ENCODE results near the gene PPFIBP1.
"Not testable (repeated sequence)": the region's sequence is repeated elsewhere in the genome, so short reads cannot be mapped to it uniquely, and the experiment has no call there.

Gene PPFIBP1

DNA sequence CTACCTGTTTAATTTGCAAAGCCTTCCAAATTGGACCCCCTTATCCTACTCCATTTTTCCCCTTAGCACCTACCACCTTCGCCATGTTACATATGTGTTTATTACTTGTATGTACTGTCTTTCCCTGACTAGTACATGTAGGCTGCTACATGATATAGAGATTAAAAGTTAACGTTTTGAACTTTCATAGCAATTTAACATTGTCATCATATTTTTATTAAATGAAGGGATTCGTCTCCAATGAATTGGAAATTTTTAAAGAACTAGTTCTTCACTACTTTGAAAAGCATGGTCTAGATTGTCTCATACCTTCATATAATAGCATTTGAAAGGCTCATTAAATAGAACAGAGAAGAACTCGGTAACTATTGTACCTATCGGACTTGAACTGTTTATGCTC is 107.4 kb downstream of the PPFIBP1 start:
- no peak for DNase-seq

DNA sequence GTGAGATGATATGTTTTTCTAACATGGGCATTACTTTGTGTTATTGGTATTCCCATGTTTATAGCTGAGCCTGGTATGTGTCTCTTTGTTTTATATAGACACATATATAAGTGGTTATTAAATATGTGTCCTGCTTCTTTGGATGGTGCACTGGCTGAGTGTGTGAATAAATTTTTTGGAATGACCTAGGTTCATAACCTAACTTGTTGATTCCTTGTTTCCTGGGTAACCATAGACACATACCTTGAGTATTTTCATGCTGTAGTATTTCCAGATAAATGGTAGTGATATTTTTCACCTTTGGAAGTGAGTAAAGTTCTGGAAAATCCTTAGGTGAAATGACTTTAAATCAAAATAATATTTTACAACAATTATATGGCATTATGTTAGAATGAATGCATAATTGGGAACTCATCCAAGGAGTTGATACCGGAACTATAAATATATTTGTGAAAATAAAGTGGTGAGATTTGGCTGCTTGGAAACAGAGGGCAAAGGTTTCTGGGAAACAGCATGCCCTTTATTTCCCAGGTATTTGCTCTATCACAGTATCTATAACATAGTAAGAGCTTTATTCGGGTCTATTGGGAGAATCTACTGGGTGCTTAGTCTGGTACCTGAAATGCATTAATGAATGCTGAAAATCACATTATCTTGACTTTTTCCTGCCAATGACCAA is 107.9 kb downstream of the PPFIBP1 start:
- DNase-seq = no peak

DNA sequence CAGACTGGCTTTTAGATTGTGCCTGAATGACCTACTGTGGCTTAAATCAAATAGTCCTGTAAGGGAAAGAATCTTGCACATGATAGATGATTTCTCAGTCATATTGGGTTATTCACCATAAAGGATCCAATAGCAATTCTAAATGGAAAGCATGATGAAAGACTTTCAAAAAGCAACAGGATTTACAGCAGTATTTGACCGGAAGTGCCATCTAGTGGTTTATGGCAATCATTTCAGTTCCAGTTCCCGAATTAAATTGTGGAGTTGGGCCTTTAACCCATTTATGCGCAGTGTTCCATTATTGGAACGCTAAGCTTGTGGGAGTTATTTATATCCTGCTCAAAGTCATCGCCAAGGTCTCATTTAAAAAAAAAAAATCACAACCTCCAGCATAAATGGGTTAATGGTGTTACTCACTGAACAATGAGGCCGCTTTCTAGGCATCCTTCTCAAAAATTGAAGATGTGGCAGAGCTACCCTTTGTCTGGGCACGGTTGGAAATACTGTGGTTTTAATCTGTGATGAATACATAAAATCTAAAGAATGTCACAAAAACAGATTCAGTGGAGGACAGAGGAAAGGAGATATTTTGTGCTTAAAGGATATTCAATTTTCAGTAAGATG is 111.5 kb downstream of the PPFIBP1 start:
- peak; percentile 20 for DNase-seq

DNA sequence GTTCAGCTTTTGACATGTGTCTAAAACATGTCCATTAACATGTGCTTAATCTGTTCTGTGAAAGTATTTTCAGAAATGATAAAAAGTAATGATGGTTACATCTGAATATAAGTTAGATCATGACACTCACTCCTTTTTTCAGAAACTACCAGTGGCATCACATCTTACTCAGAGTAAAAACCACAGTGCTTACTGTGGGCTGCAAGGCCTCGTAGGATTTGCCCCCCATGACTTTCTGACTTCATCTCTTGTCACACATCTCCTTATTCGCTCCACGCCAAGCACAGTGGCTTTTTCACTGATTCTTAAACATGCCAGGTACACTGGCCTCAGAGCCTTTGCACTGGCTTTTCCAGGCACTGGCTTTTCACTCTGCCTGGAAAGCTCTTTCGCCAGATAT is 112.6 kb downstream of the PPFIBP1 start:
- not testable (repeated sequence) for DNase-seq

DNA sequence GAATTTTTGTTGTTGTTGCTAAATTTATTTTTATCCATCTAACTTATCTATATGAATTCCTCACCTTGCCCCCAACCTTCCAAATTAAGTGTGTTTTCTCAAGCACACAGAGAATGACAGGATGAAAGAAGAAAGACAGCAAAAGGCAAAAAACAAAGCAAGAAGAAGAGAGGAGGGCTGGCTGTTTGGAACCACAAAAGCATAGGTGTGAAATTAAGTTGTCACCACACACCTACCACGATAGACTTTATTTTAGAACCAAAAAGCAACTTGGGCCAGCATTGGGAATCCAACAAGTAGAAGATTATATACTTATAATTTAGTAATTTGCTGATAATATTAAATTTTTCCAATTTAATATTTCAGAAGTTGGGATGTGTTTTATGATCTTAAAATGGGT is 113.5 kb downstream of the PPFIBP1 start:
- no peak for DNase-seq

DNA sequence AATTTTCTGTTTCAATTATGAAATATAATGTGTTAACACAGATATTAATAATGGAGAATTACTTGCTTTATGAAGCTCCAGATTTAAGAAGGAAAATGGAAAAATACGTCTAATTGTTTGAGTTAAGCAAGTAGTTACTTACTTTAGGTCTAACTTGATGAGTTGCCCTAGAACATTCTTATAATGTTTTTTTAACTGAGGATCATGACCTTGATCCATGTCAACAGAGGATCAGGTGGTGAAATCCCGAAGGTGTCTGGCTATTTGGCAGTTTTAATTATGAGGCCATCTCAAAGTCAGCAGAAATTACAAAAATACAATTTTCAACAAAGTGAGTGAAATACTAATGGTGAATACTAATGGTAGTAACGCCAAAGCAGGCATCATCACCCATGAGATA is 115.3 kb downstream of the PPFIBP1 start:
- no peak for DNase-seq

DNA sequence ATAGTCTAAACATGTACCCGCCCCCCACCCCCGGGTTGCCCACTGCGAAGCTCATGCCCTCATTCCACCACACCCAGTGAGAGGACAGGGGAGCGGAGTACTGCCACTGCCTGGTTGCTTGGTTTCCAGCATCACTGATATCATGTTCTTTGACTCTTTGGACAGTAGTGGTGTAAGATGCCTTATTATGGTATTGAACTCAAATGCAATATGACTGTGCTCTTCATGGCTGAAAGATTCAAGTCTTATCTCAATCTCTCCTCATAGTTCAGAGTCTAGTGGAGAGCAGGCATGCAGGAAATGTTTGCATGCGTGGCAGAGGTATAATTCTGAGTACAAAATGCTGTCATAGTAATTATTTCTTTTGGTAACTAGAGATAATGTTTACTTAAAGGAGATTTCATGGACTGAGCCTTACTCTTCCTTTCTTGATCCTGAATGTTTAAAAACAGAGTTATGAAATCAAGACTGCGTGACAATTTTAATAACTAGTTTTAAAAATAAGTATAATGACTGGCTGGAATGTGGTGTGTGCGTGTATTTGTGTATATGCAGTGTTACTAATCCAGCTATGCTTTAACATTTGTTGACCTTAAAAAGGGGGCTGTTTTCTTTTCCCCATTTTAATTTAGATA is 116.7 kb downstream of the PPFIBP1 start:
- not testable (repeated sequence) for DNase-seq

DNA sequence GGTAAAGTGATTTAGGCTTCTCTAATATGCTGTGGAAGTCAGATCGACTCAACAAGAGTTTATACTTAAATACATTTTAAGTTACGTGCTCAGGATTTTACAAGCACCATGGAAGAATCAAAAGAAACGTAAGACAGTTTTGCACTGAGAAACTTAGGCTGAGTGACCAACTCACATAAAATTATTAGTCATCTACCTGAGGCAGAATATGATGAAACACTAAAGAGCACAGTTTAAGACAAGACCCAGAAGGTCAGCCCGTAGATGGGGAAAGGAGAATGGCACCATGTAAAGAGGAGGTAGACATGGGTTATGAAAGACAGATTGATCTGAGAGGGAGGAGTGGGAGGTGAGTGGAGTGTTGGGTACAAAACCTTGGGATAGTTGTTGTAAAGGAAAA is 118.4 kb downstream of the PPFIBP1 start:
- DNase-seq = not testable (repeated sequence)

DNA sequence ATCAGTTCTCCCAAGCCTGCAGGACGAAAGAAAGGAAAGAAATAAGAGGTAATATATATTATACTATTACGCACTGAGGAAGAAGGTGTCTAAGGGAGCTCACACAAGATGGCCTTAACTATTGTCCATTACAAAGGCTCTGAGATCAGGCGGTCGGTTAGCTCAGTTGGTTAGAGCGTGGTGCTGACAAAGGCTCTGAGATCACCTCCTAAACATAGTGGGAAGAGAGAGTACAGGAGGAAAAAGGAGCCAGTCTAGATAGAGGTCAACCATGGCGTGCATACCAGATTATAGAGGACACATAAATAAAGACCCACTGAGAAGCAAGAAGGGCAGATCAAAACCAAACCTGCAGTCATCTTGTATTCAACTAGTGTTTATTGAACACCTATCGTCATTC is 118.9 kb downstream of the PPFIBP1 start:
- not testable (repeated sequence) for DNase-seq

DNA sequence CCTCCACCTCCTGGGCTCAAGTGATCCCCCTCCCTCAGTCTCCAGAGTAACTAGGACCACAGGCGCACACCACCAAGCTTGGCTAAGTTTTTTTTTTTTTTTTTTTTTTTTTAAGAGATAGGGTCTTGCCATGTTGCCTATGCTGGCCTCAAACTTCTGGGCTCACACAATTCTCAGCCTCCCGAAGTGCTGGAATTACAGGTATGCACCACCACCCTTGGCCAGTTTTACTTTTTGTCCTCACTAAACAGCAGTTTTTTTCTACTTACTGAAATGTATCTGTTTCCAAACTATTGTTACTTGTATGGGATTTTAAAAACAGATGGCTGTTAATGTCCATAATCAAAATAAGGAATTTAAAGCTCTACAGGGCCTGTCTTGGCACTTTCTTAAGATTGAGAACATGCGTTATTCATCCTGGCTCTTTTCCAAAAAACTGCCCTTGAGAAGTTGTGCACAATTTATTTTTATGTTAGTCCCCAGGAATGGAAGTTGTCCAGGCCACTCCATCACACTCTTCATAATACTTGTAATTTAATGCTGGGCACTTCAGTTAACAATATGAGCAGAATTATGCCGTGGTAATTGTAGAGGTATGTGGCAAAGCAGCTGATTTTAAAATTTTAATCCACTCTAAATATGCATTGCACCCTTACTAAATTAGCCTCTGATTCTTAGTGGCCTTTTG is 120.3 kb downstream of the PPFIBP1 start:
- no peak for DNase-seq

DNA sequence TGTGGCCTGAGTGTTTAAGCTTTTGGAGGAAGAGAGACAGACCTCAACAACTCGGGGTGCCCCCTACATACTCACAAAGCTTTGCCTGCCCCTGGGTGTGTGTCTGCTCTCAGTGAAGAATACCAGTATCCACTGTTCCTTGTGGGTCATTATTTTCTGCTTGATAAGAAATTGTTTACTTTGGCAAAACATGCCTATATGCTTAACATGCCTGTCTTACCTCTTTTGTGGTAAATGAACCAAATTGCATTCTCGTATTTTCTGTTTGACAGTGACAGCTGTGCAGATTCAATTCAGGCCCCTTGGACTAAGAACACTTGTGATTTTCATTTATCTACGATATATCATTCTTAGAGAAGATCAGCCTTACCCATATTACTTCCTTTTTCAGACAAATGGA is 121.7 kb downstream of the PPFIBP1 start:
- DNase-seq = no peak

DNA sequence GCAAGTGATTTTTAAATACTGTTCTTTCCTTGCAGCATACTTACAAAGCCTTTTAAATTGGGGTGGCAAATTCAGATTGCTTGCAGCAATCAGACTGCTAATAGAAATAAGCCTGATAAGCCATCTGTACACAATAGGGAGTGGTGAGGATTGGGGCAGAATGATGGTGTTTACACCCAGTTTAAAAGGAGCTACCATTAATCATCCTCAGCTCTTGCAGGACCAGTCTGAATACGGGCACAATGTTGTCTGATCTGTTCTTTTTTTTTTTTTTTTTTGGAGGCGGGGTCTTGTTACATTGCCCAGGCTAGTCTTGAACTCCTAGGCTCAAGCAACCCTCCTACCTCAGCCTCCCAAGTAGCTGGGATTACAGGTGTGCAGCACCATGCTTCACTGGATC is 122.1 kb downstream of the PPFIBP1 start:
- no peak for DNase-seq

DNA sequence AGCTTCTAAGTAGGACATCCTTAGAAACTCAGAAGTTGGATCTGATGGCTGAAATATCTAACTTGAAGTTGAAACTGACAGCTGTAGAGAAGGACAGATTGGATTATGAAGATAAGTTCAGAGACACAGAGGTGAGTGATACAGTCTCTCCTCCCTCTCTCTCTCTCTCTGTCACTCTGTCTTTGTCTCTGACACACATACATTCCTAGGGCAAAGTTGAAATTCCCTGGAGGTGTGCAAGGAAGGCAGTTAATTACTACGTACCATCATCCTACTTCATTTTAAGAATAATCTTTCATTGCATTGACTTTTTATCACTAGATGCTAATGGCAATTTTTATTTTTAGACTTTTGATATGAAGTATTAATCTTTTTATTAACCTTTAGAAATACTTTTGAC is 126.0 kb downstream of the PPFIBP1 start:
- no peak for DNase-seq

DNA sequence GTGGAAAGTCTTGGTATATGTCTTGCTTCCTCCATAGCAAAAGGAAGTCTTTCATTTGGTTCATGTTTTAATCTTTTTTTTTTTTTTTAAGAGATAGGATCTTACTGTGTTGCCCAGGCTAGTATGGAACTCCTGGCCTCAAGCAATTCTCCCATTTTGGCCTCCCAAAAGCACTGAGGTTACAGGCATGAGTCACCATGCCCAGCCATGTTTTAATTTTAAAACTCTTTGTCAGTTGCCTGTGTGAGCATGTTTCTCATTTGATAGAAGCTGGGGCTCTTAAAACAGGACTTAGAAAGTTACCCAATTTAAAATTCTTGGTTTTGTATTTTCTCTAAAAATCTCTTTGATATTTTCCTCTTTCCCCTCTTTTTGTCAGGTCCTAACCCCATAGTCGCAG is 127.2 kb downstream of the PPFIBP1 start:
- DNase-seq = no peak

DNA sequence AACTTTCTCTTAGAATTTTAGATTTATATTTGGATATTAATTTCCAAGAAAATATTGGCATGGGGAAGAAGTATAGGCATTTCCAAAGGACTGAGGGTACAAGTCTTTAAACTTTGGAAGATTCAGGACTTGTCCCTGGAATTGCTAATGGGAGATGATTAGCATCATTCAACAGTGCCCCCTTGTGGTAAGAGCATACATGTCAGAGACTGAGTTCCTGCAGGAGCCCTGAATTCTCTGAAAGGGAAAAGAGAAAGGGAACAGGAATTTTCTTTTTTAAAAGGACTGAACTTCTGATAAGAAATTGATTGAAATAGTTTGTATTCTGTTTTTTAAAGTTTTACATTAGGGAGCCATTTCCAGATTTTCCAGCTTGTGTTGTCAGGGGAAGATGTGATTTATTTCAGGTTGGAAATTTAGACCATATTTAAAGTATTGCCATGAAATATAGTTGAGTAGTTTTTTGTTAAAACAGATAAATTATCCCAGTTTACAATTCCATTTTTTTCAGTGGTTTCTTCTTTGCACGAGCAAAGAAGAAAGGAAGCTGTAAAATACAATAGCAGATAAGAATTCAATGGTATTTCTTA is 128.3 kb downstream of the PPFIBP1 start:
- peak; percentile 64 for DNase-seq

DNA sequence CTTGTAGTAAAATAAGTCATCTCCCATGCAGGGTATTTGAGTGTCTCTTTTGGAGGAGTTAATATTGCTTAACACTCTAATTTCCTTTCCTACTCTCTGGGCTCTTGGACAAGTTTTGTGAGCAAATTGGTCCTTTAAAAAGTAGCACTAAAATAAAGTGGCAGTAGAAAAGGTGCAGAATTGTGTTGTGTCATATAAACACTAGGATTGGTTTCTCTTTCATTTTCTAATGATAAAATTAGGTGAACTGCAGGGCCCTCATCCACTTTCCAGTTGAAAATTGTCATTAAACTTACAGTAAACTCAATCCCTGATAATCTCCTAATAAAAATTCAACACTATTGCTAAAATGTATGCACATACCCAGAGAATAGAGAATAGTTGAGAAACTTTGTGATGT is 129.7 kb downstream of the PPFIBP1 start:
- no peak for DNase-seq

DNA sequence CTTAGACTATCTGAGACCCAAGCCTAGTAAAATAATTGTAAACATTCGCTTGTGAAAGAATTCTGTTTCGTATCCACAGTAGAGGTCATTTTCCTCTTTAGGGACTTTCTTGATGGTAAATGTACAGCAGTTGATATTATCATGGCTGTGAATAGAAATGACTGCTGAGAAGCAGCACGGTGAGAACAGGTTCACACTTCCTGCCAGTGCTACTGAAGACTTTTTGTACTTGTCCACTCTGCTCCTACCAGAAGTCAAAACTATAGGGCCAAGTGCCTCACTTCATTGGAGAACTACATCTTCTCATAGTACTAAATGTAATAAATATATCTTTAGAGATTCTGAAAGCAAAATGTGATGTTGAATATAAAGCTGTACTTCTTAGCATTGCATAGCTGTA is 131.5 kb downstream of the PPFIBP1 start:
- DNase-seq = not testable (repeated sequence)

DNA sequence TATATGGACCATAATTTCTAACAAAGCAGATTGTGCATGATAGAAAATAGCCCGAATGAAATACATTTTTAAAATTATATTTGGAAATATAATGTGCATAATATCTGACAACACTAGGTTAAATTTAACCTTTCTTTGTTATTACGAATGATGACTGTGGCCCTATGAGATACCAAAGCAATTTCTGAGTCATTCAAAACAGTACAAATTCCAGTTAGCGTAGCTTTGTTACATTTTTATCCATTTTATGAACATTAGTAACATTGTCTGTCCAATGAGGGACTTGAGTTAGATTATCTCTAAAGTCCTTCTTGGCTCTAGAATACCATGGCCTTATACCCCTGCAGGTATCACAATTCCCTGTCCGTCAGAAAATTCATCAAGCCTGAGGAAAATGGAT is 133.3 kb downstream of the PPFIBP1 start:
- no peak for DNase-seq

DNA sequence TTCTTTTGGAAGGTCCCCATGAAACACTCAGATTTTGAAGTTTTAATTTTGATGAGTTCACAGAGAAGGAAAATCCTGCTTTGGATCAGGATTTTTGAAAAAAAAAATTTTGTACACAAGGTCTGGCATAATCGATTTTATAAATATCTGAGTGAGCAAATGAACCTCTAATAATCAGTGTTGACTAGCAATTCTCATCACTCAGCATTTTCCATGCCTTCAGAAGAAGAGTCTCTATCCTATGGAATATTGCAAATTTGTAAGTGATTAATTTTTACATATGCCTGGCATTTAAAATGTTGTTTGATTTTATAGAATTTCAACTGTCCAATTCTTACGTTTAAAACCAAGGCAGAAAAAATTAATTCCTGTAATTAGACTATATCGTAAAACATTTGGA is 141.7 kb downstream of the PPFIBP1 start:
- DNase-seq = no peak

DNA sequence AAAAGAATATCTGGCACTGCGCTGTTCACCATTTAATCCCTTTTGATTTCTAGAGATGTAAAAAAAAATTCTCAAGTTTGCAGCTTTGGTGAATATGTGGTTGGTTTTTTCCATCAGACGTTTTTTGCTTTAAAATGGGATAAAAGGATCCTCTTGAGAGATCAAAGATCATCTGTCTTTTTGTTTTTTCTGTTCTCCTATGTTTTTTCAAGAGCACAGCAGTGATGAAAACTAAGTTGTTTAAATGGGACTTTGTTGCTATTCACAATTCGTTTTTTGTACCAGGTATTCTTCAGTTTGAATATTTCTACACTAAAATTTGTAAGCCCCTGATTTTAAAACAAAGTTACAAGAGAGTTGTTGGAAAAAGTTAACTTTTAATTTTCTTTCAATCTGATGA is 142.5 kb downstream of the PPFIBP1 start:
- no peak for DNase-seq

DNA sequence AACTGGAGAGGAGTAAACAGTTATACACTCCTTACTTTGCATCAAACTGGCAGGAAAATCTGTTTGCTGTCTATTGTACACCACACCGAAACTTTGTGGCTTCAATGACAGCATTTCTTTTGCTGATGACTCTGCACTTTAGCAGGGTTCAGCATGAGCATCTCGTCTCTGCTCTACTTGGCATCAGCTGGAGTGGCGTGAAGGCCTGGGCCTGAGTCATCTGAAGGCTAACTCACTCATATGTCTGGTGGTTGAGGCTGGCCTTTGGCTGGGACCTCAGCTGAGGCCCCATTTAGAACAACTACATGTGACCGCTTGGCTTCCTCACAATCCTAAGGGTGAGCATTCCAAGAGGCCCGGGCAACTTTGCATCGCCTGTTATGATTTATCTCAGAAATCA is 143.5 kb downstream of the PPFIBP1 start:
- no peak for DNase-seq

DNA sequence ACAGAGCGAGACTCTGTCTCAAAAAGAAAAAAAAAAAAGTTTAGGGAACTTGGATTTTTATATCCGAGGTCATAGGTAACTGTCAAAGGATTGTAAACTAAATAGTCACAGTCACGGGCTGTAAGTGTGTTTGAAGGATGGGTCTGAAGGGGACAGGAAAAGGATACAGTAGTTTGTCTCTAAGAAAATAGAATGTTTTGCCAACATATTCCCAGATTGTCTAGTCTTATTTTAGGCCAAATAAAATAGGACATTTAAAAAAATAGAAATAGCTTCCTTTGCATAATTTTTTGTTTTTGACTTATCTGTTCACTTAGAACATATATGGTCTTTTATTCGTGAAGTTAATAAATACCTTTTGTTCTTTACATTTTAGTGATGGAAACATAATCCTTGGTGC is 148.0 kb downstream of the PPFIBP1 start:
- DNase-seq = no peak

DNA sequence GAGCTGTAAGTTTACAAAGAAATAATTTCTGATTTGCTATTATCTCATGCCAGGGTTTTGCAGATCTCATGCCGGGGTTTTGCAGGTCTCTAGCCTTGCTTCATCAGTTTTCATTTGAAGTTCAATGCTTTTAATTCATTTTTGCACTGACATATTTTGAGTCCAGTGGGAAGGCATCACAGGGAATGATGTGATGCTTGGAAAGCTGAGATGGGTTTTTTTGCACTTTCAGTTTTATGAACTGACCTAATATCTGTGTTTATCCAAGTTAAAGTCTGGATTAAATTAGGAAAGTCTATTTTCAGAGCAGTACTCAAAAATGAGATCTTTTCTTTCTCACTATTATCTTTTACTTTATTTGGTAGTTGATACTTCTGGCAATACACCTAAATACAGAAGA is 148.6 kb downstream of the PPFIBP1 start:
- no peak for DNase-seq

Data from NCI-H1092 treated with DMSO at 0.1 percent for 48 hours (cell line).